Skeletal muscle tissue (tissue), 4 donors: ENCODE measurements around the gene CAPN9. TPM values are rescaled to one million over a fixed set of nuclear protein-coding genes. Genes with fewer than 3 reads are reported as not detected.
A peak's percentile ranks its signal among the peaks of the same experiment; 100 is the strongest.

Experiments used
- H3K27ac ChIP-seq: one replicate; pipeline ENCODE4 v1.7.0; 2013; ENCODE audit warnings: mild to moderate bottlenecking, low read depth, low read length, inconsistent platforms
- H3K27me3 ChIP-seq, 3 donors: one replicate each; pipeline ENCODE4 v1.7.0; 2013; ENCODE audit warnings: low read length in 3 of 3; ENCODE audit not compliant: control insufficient read depth in 3 of 3, insufficient read depth in 3 of 3
- H3K36me3 ChIP-seq, 3 donors: one replicate each; pipeline ENCODE4 v1.7.0; 2013; ENCODE audit warnings: low read length in 3 of 3; ENCODE audit not compliant: control insufficient read depth in 3 of 3, insufficient read depth in 3 of 3
- H3K4me1 ChIP-seq, 3 donors: one replicate each; pipeline ENCODE4 v1.7.0; 2013; ENCODE audit warnings: low read length in 3 of 3, mild to moderate bottlenecking in 3 of 3; ENCODE audit not compliant: control insufficient read depth in 3 of 3, insufficient read depth in 3 of 3
- H3K4me3 ChIP-seq, 3 donors: one replicate each; pipeline ENCODE4 v1.7.0; 2013; ENCODE audit warnings: low read length in 3 of 3
- H3K9ac ChIP-seq, 3 donors: one replicate each; pipeline ENCODE4 v1.7.0; 2013; ENCODE audit warnings: low read length in 3 of 3, mild to moderate bottlenecking in 3 of 3, moderate library complexity in 2 of 3, low read depth in 1 of 3
- H3K9me3 ChIP-seq, 3 donors: one replicate each; pipeline ENCODE4 v1.7.0; 2013; ENCODE audit warnings: low read length in 3 of 3; ENCODE audit not compliant: control insufficient read depth in 3 of 3
- total RNA-seq: library from RNA; depleted of rRNA; stranded (reverse); fragments of >200 nt; gene quantifications from one replicate; pipeline ENCODE4 v1.2.3, GENCODE V29; 2014
- donor health status: Osteomylitis.

Gene CAPN9
- total RNA-seq, 1 donor from 2014 or later, result under 0.01 TPM

DNA sequence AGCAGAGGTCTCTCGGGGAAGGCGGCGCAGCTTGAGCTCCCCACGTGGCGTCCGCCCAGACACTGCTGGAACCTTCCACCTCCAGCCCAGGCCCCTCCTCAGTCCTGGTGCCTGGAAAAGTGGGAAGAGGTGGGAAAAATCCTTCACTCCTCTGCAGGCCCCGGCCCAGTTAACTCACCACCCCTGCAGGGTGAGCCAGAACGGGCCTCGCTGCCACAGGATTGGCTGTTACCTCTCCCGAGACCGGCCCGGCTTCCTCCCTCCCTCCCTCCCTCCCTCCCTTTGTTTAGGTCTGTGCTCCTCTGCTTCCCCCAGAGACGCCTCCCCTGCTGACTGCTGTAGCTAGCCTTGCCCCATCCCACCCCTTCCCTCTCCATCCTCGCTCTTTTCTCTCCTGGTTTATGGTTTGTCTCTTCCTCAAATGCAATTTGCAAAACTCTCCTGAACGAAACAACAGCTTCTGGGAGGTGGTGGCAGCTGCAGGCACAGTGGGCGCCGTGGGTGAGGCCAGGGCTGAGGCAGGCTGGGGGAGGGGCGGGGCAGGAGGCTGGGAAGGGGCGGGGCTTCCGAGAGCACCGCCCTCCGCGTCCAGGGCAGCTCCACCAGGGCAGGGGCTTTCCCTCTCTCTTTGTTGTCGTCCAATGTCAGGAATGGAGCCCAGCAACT lies 6.5 kb downstream of the CAPN9 start:
- no peak overlapping the region for H3K27ac ChIP-seq
- H3K36me3 ChIP-seq, result no peaks in the 10 kb centered on the region
- H3K27me3 ChIP-seq, result no peaks in the 10 kb centered on the region
- H3K4me1 ChIP-seq, result peaks cover 16 to 27% (median 25%) of the 10 kb centered on the region in 3 donors
- H3K9ac ChIP-seq, result peak overlapping the region in 1 of 3 donors; percentile 68
- peak overlapping the region in 2 of 3 donors; percentile 36 to 52 for H3K4me3 ChIP-seq
- H3K9me3 ChIP-seq, result no peaks in the 10 kb centered on the region

DNA sequence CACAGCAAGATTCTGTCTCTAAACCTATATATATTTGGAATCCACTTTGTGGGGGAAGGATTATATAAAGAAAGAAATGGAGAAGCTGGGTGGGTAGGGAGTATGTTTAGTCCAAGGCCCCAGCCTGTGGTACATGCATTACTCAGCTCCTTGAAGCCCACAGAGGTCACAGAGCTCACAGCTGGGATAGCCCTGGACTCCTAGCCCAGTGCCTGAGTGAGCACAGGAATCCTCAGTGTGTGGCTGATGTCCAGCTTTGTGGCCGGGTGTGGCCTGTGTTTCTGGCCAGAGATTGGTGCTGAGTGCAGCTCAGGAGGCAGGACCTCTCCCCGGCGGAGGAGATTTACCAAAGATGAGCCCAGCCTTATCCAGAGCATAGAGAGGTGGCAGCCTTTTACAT lies 7.6 kb downstream of the CAPN9 start:
- Histone ChIP-seq H3K27me3 (no peaks in the 10 kb centered on the region), H3K4me1 (peaks cover 16 to 27% (median 21%) of the 10 kb centered on the region in 3 donors), H3K9me3 (no peaks in the 10 kb centered on the region), H3K4me3 (no peak overlapping the region), H3K27ac (peak overlapping the region; percentile 64), H3K9ac (no peak overlapping the region), H3K36me3 (no peaks in the 10 kb centered on the region)

DNA sequence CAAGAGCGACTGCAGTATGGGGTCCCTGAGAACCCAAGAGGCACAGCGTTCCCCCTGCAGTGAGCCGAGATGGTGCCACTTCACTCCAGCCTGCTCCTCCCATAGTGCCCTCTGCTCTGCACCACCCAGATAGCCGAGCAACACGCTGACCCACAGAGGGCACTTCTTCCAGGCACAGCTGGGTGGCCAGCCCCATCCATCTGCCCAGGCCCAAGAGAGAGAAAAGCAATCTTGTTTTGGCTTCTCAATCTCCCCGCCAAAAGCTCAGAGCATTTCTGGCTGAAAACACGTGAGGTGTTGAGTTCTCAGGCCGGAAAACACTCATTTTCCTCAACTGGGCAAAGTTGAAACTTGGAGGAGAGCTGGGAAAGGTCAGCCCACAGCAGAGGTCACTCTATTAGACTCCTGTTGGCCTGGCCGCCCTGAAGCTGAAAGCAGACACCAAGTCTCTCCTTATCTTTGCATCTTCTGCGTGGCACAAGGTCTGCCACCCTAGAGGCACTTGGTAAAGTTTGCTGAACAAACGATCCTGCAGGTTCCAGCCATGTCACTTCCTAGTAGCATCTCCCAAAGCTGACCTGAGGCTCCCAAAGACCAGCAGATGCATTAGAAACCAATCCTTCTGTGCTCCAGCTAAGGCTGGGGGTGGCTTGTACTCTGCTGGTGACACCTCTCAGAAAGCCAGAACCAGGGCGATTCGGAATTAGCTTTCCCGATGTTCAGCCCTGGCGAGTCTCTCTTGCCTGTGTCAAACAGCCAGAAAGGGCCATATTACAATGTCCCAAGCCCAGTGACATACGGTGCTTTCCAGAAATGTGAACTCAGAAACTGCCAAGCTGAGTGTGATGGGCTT lies 10.9 kb downstream of the CAPN9 start:
- H3K36me3 ChIP-seq, result no peaks in the 10 kb centered on the region
- H3K27me3 ChIP-seq, result peaks cover 0 to 5% (median 2%) of the 10 kb centered on the region in 3 donors
- H3K27ac ChIP-seq, result no peak overlapping the region
- H3K4me3 ChIP-seq, result no peak overlapping the region
- H3K9me3 ChIP-seq, result no peaks in the 10 kb centered on the region
- peaks cover 9 to 17% (median 14%) of the 10 kb centered on the region in 3 donors for H3K4me1 ChIP-seq
- H3K9ac ChIP-seq, result no peak overlapping the region

DNA sequence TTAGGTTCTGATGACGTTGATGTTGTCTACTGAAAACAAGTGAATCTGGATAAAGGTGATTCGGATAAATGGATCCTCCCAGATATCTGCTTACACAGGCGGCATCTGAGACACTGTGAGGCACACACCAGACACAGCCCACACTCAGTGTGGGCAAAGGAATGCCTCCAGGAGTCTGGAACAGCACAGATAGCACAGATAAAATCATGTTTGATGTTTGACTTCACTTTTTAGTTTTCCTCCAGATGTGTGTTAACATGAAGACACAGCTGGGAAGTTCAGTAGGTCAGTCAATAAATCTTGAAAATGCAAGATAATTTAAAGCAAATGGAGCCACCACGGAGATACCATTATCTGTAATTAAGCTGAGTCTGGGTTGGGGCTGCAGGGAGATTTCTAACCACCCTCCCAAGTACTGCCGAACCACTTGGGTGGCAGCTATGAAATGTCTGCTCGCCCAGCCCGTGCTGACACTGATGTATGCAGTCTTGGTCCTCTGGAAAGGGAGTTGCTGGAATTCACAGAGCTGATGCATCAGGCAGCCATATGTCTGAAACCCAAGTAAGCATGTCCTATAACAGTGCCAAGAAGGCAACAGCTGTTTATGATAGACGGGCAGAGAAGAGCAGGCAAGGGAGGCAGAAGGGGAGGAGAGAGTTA lies 11.7 kb downstream of the CAPN9 start:
- no peak overlapping the region for H3K4me3 ChIP-seq
- H3K9me3 ChIP-seq, result no peaks in the 10 kb centered on the region
- no peak overlapping the region for H3K9ac ChIP-seq
- no peak overlapping the region for H3K27ac ChIP-seq
- H3K27me3 ChIP-seq, result peaks cover 0 to 5% (median 2%) of the 10 kb centered on the region in 3 donors
- H3K4me1 ChIP-seq, result peaks cover 3 to 10% (median 9%) of the 10 kb centered on the region in 3 donors
- no peaks in the 10 kb centered on the region for H3K36me3 ChIP-seq

DNA sequence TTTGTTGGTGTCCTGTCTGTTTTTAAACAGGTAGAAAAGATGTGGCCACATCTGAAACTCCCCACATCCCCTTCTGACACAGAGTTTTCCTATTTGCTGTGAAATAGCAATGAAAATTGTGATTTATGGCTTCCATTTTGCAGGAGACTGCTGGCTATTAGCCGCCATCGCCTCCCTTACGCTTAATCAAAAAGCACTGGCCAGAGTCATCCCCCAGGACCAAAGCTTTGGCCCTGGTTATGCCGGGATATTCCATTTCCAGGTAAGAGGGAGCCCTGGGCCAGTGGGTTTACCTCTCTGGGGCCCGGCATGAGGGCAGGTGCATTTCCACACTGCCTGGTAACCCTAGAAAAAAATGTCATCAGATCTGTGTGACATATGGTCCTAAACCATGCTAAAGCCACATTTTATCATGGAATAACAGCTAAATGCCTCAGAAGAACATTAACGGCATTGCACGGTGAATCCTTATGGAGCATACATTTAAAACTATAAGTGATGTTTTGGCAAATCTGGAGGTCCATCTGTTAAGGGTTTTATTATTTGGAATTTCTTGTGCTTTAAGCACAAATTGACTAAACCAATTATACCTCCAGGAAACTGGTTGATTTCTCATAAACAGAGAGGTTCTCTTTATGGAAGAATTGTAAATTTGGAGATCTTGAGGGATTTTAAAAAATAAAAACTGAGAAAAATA lies 12.3 kb downstream of the CAPN9 start:
- Histone ChIP-seq H3K27ac (no peak overlapping the region), H3K9ac (no peak overlapping the region), H3K4me1 (peaks cover 3 to 10% (median 9%) of the 10 kb centered on the region in 3 donors), H3K27me3 (peaks cover 0 to 5% (median 2%) of the 10 kb centered on the region in 3 donors), H3K9me3 (no peaks in the 10 kb centered on the region), H3K4me3 (no peak overlapping the region), H3K36me3 (no peaks in the 10 kb centered on the region)

DNA sequence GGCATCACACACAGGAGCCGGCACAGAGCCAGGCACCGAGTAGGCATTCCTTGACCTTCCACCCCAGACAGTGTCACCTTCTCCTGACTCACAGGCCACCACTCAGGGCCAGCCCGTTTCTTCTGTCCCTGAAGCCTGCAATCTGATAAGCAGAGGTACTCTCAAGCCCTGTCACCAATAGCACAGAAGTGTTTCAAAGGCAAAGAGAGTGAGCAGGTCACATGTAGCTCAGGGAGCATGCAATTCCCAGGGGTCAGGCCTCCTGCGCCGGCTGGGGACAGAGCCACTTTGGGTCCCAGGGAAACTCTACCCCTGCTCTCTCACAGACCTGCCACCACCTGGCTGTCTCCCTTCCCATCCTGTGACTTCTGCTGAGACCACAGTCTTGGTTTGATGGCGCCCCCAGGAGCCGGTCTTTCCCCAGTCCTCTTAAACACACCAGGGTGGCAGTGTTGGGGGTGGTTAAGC lies 13.2 kb downstream of the CAPN9 start:
- Histone ChIP-seq H3K4me1 (peaks cover 0 to 3% (median 0%) of the 10 kb centered on the region in 3 donors), H3K4me3 (no peak overlapping the region), H3K9me3 (no peaks in the 10 kb centered on the region), H3K27ac (no peak overlapping the region), H3K9ac (no peak overlapping the region), H3K36me3 (no peaks in the 10 kb centered on the region), H3K27me3 (peaks cover 0 to 5% (median 2%) of the 10 kb centered on the region in 3 donors)

DNA sequence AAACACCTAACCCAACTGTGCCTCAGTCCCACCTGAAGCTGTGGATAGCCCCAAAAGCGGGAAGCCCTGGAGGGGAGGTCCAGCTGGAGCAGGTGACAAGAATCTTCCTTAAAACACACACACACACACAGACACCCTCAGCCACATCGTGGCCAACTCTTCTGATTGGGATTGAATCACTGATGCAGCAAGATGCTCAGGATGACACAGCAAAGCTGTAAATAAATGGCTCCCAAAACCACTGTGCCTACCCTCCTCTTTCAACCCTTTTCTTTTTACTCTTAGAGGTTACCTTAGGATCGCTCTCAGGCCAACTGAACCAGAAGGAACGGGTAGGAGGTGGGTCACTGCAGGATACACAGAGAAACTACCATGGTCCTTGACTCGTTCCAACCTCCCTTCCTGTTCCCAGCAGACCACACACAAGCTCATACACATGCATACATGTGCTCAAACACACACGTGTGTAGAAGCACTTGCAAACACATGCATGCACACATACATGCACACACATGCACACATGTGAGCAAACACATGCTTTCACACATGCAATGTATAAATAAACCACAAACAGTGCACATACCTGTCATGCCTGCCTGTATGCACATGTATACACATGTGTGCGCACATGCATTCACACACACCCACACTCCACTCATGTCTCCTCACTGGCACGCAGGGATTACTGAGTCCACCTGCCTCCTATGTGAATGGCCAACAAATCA lies 14.4 kb downstream of the CAPN9 start:
- no peak overlapping the region for H3K9ac ChIP-seq
- peaks cover 0 to 3% (median 0%) of the 10 kb centered on the region in 3 donors for H3K4me1 ChIP-seq
- H3K4me3 ChIP-seq, result no peak overlapping the region
- H3K27ac ChIP-seq, result no peak overlapping the region
- no peaks in the 10 kb centered on the region for H3K9me3 ChIP-seq
- H3K27me3 ChIP-seq, result peaks cover 0 to 5% (median 2%) of the 10 kb centered on the region in 3 donors
- H3K36me3 ChIP-seq, result no peaks in the 10 kb centered on the region

DNA sequence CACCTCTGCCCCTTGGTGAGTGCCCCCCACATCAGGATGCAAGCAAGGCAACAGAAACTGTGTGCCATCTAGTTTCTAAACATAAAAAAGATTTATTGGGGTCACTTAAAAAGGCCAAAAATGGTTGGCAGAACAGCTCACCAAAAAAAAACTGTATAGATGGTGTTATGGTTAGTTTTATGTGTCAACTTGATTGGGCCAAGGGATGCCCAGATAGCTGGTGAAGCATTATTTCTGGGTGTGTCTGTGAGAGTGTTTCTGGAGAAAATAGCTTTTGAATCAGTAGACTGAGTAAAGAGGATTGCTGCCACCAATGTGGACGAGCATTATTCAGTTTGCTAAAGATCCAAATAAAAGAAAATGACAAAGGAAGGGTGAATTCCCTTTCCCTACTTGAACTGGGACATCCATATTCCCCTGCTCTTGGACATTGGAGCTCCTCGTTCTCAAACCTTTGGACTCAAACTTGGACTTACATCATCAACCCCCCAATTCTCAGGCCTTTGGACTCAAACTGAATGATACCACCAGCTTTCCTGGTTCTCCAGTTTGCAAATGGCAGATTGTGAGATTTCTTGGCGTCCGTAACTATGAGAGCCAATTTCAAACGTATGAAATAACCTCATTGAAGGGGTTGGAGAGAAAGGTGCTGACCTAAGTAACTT lies 16.9 kb downstream of the CAPN9 start:
- Histone ChIP-seq H3K9ac (no peak overlapping the region), H3K4me1 (peaks cover 0 to 3% (median 2%) of the 10 kb centered on the region in 3 donors), H3K9me3 (no peaks in the 10 kb centered on the region), H3K4me3 (no peak overlapping the region), H3K27ac (no peak overlapping the region), H3K36me3 (no peaks in the 10 kb centered on the region), H3K27me3 (peaks cover 0 to 5% (median 2%) of the 10 kb centered on the region in 3 donors)
